ENCODE results near the gene TRAPPC12. TPM values are rescaled to one million over a fixed set of nuclear protein-coding genes. Genes with fewer than 3 reads are reported as not detected.

The TRAPPC12 gene
- total RNA-seq, 1 experiment from 2014 or later, result 72.8 TPM

DNA sequence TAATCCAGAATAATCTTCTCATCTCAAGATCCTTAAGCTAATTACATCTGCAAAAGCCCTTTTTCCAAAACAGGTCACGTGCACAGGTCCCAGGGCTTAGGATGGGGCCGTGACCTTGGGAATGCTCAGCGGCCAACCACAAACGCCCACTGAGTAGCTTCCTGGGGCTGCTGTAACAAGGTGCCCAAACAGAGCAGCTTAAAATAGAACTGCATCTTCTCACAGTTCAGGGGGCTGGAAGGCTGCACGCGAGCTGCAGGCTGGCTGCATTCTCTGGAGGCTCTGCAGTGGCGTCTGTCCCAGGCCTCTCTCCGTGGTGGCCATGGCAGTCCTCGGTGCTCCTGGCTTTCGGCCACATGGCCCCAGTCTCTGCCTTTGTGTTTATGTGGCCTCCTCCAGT, 107.9 kb downstream of the TRAPPC12 start:
- H3K4me1 Mint-ChIP-seq, result 0 out of 2 replicates have a peak, but pooled peaks cover 2% of the 10 kb centered on the region

DNA sequence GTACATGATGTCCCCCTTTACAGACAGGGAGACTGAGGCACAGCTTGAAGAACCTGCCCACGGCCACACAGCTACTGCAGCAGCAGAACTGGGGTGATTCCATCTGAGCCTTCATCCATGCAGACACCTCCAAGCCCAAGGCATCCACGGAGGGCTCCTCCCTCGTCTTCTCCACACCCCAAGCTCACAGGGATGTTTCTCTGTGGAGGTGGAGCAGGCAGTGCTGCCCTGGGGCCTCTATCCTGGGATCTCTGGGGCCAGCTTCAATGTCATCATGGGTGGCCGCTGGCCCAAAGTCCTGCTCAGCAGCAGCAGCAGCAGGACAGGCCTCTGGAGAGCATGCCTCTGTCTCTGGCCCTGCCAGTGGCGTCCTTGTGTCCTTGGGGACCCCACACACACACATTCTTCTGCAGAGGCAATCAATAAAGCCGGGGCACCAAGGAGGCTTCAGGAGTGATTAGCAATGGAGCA, 108.6 kb downstream of the TRAPPC12 start:
- Mint-ChIP-seq H3K27ac (no peak overlapping the region), H3K4me1 (peaks cover 5% of the 10 kb centered on the region; the same call in 1 of the 2 replicates), H3K9me3 (peaks cover 5% of the 10 kb centered on the region), H3K27me3 (ENCODE audit: low read depth) (peaks cover 6% of the 10 kb centered on the region), H3K36me3 (peaks cover 14% of the 10 kb centered on the region), H3K4me3 (no peak overlapping the region)
- ChIA-PET CTCF (no interaction called here), POLR2A (no interaction called here)
- TF ChIP-seq, protein P1, sequence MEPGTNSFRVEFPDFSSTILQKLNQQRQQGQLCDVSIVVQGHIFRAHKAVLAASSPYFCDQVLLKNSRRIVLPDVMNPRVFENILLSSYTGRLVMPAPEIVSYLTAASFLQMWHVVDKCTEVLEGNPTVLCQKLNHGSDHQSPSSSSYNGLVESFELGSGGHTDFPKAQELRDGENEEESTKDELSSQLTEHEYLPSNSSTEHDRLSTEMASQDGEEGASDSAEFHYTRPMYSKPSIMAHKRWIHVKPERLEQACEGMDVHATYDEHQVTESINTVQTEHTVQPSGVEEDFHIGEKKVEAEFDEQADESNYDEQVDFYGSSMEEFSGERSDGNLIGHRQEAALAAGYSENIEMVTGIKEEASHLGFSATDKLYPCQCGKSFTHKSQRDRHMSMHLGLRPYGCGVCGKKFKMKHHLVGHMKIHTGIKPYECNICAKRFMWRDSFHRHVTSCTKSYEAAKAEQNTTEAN (CRISPR knock-in tag; IDR thresholded peaks at IDR 0.05), result no peak
- TF ChIP-seq SMAD3 (CRISPR knock-in tag; IDR thresholded peaks at IDR 0.05; ENCODE audit: borderline replicate concordance), result no peak
- TF ChIP-seq, protein P2, sequence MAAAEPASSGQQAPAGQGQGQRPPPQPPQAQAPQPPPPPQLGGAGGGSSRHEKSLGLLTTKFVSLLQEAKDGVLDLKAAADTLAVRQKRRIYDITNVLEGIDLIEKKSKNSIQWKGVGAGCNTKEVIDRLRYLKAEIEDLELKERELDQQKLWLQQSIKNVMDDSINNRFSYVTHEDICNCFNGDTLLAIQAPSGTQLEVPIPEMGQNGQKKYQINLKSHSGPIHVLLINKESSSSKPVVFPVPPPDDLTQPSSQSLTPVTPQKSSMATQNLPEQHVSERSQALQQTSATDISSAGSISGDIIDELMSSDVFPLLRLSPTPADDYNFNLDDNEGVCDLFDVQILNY (CRISPR knock-in tag; IDR thresholded peaks at IDR 0.05), result no peak
- TF ChIP-seq GRHL2 (CRISPR knock-in tag; IDR thresholded peaks at IDR 0.05; ENCODE audit: insufficient replicate concordance, severe bottlenecking), result no peak
- TF ChIP-seq, protein P3, sequence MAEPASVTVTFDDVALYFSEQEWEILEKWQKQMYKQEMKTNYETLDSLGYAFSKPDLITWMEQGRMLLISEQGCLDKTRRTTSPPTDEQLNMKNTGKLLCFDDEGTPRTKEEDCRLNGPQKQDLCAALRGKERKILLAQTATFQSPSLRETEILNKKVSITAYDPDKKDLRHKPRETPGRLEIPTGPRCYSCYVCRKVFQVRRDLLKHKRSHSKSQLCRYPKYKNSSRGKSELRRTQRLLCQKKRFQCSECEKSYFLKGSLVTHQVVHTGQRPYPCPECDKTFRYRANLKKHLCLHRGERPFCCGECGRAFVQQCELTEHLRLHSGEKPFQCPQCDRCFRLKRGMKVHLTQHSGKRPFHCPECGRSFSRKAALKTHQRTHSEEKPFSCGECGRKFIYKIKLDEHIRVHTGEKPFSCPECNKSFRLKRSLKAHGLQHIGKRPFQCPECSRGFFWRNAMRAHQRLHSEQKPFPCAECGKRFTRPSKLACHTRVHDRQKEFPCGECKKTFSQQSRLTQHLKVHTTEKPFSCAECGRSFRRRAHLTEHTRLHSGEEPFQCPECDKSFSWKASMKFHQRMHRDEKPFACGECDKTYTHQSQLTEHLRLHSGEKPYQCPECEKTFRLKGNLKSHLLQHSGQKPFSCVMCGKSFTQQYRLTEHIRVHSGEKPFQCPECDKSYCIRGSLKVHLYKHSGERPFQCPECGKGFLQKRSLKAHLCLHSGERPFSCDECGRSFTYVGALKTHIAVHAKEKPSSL (CRISPR knock-in tag; conservative IDR thresholded peaks at IDR 0.05), result no peak
- TF ChIP-seq, protein P4, sequence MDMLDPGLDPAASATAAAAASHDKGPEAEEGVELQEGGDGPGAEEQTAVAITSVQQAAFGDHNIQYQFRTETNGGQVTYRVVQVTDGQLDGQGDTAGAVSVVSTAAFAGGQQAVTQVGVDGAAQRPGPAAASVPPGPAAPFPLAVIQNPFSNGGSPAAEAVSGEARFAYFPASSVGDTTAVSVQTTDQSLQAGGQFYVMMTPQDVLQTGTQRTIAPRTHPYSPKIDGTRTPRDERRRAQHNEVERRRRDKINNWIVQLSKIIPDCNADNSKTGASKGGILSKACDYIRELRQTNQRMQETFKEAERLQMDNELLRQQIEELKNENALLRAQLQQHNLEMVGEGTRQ (CRISPR knock-in tag; IDR thresholded peaks at IDR 0.05), result no peak
- TF ChIP-seq ETV6 (CRISPR knock-in tag; IDR thresholded peaks at IDR 0.05), result no peak
- TF ChIP-seq, protein P5, sequence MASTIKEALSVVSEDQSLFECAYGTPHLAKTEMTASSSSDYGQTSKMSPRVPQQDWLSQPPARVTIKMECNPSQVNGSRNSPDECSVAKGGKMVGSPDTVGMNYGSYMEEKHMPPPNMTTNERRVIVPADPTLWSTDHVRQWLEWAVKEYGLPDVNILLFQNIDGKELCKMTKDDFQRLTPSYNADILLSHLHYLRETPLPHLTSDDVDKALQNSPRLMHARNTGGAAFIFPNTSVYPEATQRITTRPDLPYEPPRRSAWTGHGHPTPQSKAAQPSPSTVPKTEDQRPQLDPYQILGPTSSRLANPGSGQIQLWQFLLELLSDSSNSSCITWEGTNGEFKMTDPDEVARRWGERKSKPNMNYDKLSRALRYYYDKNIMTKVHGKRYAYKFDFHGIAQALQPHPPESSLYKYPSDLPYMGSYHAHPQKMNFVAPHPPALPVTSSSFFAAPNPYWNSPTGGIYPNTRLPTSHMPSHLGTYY (CRISPR knock-in tag; IDR thresholded peaks at IDR 0.05), result no peak
- TF ChIP-seq, protein P6, sequence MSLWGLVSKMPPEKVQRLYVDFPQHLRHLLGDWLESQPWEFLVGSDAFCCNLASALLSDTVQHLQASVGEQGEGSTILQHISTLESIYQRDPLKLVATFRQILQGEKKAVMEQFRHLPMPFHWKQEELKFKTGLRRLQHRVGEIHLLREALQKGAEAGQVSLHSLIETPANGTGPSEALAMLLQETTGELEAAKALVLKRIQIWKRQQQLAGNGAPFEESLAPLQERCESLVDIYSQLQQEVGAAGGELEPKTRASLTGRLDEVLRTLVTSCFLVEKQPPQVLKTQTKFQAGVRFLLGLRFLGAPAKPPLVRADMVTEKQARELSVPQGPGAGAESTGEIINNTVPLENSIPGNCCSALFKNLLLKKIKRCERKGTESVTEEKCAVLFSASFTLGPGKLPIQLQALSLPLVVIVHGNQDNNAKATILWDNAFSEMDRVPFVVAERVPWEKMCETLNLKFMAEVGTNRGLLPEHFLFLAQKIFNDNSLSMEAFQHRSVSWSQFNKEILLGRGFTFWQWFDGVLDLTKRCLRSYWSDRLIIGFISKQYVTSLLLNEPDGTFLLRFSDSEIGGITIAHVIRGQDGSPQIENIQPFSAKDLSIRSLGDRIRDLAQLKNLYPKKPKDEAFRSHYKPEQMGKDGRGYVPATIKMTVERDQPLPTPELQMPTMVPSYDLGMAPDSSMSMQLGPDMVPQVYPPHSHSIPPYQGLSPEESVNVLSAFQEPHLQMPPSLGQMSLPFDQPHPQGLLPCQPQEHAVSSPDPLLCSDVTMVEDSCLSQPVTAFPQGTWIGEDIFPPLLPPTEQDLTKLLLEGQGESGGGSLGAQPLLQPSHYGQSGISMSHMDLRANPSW (CRISPR knock-in tag; conservative IDR thresholded peaks at IDR 0.05; ENCODE audit: low read depth), result no peak
- TF ChIP-seq TP53 (CRISPR knock-in tag; IDR thresholded peaks at IDR 0.05), result no peak
- no peak for TF ChIP-seq ZNF671 (CRISPR knock-in tag; IDR thresholded peaks at IDR 0.05)
- TF ChIP-seq, protein P7, sequence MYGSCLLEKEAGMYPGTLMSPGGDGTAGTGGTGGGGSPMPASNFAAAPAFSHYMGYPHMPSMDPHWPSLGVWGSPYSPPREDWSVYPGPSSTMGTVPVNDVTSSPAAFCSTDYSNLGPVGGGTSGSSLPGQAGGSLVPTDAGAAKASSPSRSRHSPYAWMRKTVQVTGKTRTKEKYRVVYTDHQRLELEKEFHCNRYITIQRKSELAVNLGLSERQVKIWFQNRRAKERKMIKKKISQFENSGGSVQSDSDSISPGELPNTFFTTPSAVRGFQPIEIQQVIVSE (CRISPR knock-in tag; IDR thresholded peaks at IDR 0.05; ENCODE audit: borderline replicate concordance), result no peak
- TF ChIP-seq, protein P8, sequence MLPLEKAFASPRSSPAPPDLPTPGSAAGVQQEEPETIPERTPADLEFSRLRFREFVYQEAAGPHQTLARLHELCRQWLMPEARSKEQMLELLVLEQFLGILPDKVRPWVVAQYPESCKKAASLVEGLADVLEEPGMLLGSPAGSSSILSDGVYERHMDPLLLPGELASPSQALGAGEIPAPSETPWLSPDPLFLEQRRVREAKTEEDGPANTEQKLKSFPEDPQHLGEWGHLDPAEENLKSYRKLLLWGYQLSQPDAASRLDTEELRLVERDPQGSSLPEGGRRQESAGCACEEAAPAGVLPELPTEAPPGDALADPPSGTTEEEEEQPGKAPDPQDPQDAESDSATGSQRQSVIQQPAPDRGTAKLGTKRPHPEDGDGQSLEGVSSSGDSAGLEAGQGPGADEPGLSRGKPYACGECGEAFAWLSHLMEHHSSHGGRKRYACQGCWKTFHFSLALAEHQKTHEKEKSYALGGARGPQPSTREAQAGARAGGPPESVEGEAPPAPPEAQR (CRISPR knock-in tag; IDR thresholded peaks at IDR 0.05), result no peak
- TF ChIP-seq, protein P9, sequence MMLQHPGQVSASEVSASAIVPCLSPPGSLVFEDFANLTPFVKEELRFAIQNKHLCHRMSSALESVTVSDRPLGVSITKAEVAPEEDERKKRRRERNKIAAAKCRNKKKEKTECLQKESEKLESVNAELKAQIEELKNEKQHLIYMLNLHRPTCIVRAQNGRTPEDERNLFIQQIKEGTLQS (CRISPR knock-in tag; conservative IDR thresholded peaks at IDR 0.05), result no peak
- ATAC-seq (no peak), DNase-seq (ENCODE audit: low spot score) (no peak)

More for the DNA sequence above, 107.9 kb downstream of the TRAPPC12 start:
- no peak for ATAC-seq
- Mint-ChIP-seq H3K36me3 (peaks cover 14% of the 10 kb centered on the region), H3K4me3 (no peak overlapping the region), H3K9me3 (peaks cover 5% of the 10 kb centered on the region), H3K27me3 (ENCODE audit: low read depth) (peaks cover 6% of the 10 kb centered on the region), H3K27ac (no peak overlapping the region)
- POLR2A ChIA-PET, result no interaction called here
- no peak for TF ChIP-seq GABPB1 (CRISPR knock-in tag; IDR thresholded peaks at IDR 0.05)
- TF ChIP-seq PRRX2 (CRISPR knock-in tag; IDR thresholded peaks at IDR 0.05), result no peak
- no peak for TF ChIP-seq FOXJ3 (CRISPR knock-in tag; IDR thresholded peaks at IDR 0.05; ENCODE audit: borderline replicate concordance)
- no peak for TF ChIP-seq FOXP1 (CRISPR knock-in tag; IDR thresholded peaks at IDR 0.05; ENCODE audit: borderline replicate concordance)
- no peak for TF ChIP-seq ZNF219 (CRISPR knock-in tag; IDR thresholded peaks at IDR 0.05; ENCODE audit: borderline replicate concordance)
- no peak for TF ChIP-seq KAT7 (CRISPR knock-in tag; IDR thresholded peaks at IDR 0.05; ENCODE audit: borderline replicate concordance)
- DNase-seq (ENCODE audit: low spot score), result no peak
- CTCF ChIA-PET, result no interaction called here
